Measurements from ENCODE around the gene KDM4E.

Gene KDM4E

GRCh38 chr11:95054356-95054755, 29.3 kb downstream of the KDM4E start:
- no peak for DNase-seq

DNA sequence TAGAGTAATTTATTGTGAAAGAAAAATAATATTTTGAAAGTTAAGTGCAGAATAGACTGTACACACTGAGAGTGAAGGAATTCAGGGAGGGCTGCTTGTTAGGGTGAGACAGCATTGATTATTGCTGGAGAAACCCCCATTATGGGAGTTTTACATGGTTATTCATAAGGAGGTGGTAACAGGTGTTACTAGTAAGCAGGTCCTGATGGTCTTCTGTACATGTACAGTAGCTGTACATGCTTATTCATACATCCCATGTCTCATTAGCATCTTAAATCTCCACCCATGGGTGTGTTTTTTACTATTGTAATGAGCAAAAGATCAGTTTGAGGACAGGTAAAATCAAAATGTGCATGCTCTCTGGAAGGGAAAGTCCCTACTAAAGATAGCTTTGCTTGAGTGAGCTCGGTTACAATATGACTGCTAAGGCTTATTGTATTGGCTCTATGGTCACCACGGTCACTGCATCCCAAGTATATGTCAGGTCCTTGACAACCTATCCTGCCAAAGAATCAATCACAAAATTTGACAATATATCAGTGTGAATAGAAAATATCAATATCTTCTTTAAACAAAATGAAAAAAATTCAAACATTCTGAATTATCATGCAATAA, 30.3 kb downstream of the KDM4E start:
- no peak for DNase-seq

DNA sequence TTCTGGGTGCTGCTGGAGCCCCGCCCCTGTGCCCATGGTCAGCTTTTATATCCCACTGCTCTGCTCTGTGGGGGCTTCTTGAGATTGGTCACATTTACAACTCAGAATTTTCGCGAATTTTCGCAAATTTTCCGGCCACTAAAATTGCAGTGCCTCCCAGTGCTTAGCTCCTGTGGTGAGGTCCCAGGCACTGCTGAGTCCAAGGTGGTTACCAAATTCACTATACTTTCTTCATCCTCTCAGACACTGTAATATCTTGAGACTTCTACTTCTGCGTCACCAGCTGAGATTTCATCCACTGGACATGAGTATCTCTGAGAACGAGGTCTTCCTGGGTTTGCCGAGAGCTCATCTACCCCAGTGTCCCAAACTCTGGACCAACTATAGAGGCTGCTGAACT, 32.9 kb downstream of the KDM4E start:
- no peak for DNase-seq

DNA sequence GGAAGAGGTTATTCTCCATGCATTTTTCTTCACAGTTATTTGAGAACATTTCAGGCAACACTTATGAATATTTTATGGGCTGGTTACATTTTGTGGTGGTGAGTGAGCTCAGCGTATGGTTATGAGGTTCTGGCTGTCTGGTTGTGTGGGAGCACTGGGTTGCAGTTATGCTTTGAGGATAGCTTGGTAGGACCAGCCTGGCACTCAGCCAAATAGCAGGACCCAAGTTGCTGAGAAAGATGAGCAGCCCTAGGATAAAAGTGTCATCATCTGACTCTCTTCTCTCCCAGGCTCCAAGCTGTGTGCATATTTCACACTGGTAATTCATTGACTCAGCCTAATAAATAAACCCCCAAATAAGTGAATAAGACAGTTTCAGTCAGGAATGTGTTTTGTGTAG, 33.6 kb downstream of the KDM4E start:
- no peak for DNase-seq

GRCh38 chr11:95059046-95059445, 34.0 kb downstream of the KDM4E start:
- no peak for DNase-seq

GRCh38 chr11:95065336-95065735, 40.3 kb downstream of the KDM4E start:
- no peak for DNase-seq

DNA sequence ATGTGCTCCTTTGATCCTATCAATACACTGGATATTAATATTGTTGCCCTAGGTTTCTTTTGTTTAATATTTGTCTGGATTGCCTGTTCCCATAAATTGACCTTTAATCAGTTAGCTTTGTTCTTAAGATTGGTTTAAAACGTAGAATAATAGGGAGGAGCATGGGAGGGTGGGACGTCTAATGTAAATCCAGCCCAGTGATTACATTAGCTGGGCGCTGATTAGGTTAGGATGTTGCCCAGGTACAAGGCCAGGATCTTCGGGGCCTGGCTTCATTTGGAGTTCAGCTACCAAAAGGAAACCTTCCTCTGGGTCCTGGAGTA, 41.6 kb downstream of the KDM4E start, which contains the start of gene SRSF8:
Gene SRSF8, plus strand, starts transcription at position 204 of the 323 bp plus-strand sequence. CDS start 308 bp downstream, outside the sequence.
- DNase-seq = no peak

DNA sequence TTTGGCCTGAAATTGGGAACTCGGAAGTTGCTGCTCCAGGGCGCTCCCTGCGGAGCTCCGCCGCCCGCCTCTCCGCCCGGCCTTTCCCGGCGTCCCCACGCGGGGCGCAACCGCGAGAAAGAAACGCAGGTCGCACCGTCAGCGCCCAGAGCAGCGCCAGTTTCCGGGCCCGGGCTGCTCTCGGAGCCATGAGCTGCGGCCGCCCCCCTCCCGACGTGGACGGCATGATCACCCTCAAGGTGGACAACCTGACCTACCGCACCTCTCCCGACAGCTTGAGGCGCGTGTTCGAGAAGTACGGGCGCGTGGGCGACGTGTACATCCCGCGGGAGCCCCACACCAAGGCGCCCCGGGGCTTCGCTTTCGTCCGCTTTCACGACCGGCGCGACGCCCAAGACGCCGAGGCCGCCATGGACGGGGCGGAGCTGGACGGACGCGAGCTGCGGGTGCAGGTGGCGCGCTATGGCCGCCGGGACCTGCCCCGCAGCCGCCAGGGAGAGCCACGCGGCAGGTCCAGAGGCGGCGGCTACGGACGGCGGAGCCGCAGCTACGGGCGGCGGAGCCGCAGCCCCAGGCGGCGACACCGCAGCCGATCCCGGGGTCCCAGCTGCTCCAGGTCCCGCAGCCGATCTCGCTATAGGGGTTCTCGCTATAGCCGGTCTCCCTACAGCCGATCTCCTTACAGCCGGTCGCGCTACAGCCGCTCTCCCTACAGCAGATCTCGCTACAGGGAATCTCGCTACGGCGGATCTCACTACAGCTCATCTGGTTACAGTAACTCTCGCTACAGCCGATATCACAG, 42.2 kb downstream of the KDM4E start:
- peak; percentile 46 for DNase-seq

GRCh38 chr11:95067841-95068219, 42.8 kb downstream of the KDM4E start:
- peak; percentile 57 for DNase-seq

- DNase-seq = peak; percentile 89
Observed at GRCh38 chr11:95068549-95068948, 43.5 kb downstream of the KDM4E start.

GRCh38 chr11:95070471-95070870, 45.4 kb downstream of the KDM4E start:
- no peak for DNase-seq

DNA sequence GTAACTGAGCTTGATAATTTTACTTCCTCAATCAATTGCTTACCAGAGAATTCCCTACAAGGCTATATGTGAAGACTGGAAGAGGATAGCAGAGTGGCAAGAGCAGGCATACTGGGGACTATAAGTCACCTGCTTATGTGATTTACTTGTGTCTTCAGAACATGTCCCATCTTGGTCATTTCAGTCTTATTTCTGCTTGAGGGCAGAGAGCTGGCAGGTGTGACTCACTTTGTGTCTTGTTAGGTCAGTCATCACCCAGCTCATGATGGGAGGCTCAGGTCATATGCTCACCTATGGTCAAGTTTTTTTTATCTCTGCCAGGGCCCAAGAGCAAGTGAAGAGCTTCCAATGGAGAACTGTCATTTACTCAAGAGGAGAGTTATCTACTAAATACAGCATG, 47.9 kb downstream of the KDM4E start:
- no peak for DNase-seq

DNA sequence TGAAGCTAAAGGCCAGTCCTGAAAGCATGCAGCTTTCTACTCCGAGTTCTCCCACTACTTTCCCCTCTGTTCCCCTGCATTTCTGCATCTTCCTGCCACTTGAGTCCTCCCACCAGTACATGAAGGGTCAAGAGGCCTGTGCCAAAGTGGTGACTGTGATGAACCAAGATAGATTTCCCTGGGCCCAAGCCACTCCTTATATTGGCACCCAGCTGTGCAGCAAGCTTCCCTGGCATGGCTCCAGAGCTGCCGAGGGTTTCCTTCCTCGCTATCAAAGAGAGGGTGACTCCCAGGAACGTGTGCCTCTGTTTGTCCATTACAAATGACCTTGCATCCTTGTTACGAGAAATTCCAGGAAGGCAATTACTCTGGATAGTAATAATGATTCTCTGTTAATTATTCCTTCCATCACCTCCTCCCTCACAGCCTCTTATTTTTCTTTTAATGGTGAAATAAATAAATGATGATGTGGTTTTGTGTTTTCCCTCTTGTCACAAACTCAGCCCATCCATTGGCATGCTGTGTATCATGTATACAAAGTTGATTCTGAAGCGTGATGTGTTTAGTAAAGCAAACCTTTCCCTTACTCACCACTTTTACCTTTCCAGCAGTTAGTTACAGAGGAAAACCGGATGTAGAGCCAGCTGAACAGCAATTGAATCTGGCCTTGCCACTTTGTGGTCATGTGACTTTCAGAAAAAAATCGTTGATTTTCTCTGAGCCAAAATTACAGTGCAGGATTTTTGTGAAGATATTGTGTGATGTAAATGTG, 49.9 kb downstream of the KDM4E start:
- peak; percentile 25 for DNase-seq

DNA sequence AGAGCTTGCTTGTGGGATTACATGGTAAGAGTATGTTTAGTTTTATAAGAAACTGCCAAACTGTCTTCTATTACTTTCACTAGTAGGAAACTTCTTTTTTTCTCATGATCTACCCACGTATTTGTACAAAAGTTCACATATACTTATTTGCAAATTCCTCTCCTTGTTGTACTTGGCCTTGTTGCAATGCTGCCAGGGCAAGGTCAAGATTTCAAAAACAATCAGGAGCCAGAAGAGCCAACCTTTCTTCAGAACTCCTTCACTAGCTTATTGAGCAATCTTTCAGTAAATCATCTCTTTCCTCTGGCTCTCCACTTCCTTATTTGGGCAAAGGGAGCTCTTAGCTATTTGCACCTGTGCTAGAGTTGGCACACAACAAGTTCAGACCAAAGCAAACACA, 51.4 kb downstream of the KDM4E start:
- DNase-seq = no peak

- DNase-seq = no peak
Observed at GRCh38 chr11:95076981-95077380, 51.9 kb downstream of the KDM4E start.
